HG02571 (cell line): ENCODE measurements around the gene HECTD4.
"Not testable (repeated sequence)": the region's sequence is repeated elsewhere in the genome, so short reads cannot be mapped to it uniquely, and the experiment has no call there.

Source experiments
- ATAC-seq: cut with Tn5 transposase; IDR thresholded peaks from one replicate; pipeline ENCODE4 v1.9.1; 2021; ENCODE audit warnings: mild to moderate bottlenecking, moderate library complexity; ENCODE audit not compliant: unreplicated experiment

The HECTD4 gene

DNA sequence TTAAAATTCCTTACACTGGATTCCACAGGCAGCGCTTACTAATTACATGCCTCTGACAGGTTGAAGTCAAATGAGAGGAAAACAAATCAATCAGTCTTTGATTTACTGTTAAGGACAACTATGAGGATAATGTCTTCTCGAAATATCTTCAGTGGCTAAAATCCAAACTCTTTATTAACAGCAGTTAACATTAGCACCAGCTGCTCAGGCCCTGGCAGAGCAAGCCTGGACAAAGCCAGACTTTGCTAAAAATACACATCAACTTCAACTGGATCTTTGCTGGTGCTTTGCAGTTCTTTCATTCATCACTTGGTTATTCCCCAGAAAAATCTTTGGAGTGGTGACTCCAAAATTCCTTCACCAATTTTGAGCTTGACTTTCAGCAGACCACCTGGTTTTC, 98.7 kb downstream of the HECTD4 start:
- ATAC-seq = no peak

DNA sequence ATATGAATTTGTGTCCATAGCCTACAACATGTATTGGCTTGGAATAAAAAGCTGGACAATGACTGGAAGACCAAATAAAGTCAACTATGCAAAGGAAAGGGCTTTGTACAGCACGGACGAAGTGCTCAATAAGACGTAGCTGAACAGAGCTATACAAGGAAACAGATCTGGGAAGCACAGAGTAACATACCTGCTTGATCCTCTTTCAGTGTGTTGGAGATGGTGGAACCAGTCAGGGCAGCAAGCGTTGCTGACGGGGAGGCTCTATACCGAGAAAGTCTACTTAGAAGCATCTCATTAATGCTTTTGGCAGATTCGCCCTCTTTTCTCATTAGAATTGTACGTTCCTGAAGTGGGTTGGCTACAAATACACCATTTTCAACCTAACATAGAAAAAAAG, 99.3 kb downstream of the HECTD4 start:
- ATAC-seq = no peak

DNA sequence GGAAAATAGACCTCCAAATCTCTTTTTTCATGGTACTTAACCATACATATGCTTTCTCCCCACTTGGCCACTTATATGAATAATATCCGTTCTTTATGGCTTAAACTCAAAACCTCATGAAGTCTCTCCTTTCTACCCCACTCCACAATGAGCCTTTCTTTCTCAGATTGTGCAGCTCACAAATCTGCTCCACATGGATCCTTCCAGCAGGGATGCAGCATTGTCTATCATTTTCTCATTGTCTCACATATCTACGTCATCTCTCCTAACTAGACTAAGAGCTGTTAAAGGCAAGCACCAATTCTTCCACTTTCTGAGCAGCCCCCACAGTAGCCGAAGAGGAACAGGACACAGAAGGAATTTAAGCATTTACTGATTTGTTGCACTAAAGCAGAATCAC, 106.4 kb downstream of the HECTD4 start:
- no peak for ATAC-seq

DNA sequence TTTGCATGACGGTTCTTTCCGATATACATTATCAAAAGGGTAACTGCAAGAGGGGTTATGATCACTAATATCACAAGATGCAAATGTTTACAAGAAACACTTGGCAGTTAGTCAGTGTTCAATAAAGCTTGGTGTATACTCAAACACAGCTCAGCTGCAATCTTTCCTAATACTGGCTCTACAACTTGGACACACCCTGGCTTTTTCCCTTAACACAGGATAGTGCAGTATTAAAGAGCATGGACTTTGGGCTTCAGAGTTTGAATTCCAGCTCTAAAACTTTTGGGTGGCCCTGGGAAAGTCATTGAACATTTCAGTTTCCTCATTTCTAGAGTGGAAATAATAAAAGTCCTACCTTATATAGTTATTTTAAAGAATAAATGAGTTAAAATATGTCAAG, 107.0 kb downstream of the HECTD4 start:
- ATAC-seq = no peak

DNA sequence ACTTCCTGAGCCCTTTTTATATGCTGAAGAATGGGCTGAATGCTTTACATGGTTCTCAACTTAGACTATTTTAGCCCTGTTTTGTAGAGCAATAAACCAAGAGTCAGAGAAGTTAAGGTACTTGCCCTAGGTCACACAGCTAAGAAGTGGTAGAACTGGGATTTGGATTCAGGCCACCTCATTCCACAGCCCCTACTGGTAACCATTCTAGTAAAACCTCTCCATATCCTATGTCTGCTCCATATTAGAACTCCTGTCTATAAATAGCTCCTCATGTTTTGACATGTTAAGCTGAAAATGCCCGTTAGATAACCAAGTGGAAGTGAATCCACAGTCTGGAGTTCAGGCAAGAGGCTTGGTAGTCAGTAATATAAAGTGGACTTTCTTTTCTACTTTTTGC, 111.6 kb downstream of the HECTD4 start:
- ATAC-seq = no peak

DNA sequence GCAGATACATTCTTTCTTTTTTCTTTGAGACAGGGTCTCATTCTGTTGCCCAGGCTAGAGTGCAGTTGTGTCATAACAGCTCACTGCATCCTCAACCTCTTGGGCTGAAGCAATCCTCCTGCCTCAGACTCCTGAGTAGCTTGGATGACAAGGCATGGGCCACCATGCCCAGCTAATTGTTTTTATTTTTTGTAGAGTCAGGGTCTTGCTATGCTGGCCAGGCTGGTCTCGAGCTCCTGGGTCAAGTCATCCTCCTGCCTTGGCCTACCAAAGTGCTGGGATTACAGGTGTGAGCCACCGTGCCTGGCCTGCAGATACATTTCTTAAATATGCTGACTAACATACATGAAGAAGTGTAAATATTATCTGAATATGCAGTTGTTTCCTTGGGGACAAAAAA, 115.8 kb downstream of the HECTD4 start:
- no peak for ATAC-seq

DNA sequence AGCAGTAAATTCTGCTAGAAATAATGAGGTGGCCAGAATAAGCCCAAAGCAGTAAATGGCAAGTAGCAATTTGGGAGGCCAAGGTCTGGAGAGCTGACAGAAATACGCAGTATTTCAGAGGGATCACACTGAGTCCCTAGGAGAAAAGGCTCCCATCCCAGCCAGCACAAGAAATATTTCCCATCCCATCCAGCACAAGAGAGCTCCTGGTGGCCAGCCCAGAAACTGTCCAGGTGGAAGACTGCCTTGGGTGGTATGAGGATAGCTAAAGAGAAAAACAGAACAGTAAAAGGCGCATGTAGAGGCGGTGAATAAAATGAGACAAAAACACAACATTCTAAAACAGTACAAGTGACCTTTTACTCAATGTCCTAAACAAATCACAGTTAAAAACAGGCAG, 120.7 kb downstream of the HECTD4 start:
- no peak for ATAC-seq

DNA sequence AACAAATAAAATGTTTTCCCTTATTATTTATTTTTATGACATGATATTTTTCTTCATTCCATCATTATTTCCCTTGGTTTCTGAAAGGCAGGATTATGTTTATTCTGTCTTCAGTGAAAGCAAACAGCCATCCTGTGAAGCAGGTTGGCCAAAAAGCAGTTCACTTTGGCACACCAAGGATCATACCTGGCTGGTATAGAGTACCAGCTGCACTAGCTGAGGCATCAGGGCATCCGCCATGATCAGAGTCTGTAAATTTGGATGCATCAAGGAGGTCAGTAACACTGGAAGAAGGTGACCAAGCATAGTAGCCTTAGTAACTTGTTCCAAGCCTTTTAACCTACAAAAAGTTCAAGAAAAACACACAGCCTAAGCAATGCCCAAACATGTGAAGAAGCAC, 123.3 kb downstream of the HECTD4 start:
- no peak for ATAC-seq

DNA sequence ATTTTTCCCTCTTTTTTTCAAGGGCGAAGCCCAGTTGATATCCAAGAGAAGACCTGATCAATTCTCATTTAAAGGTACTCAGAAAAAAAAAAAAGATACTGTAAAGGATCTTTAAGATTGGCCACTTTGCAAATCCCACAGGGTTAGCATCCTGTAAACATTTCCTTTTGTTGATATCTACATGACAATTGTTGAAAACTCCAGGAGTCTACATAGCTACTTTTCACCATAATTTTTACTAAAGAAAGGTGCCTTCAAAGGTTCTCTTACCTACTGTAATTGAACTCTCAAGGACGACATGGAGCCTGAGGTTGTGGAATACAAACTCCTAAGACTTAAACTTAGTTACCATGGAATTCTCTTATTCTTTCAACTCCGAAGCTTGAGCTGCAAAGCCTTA, 125.5 kb downstream of the HECTD4 start:
- no peak for ATAC-seq

DNA sequence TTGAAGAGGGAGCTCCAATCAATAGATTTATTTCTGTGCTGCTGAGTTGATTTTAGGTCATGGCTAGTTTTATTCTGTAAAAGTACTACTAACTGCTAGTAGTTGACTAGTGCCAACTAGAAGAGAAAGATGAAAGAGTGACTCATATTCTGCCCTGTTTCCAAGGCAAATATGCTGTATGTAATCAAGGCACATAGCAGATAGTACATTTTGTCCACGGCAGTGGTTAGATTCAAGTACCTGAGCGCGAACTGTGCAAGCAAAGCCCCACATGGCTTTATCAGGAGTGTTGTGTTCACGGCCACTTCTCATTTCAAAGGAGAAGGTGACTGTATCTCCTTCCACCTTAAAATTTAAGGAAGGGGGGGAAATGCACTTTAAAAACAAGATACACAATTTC, 130.0 kb downstream of the HECTD4 start:
- no peak for ATAC-seq

DNA sequence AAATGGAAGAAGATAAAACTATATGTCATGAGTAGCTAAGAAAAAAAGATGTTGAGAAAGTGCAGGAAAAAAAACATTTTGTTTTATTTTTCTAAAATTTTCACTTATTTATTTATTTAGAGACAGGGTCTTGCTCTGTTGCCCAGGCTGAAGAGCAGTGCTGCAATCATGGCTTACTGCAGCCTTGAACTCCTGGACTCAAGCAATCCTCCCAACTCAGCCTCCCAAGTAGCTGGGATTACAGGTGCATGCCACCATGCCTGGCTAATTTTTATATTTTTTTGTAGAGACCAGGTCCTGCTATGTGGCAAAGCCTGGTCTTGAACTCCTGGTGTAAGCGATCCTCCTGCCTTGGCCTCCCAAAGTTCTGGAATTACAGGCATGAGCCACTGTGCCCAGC, 137.3 kb downstream of the HECTD4 start:
- ATAC-seq = not testable (repeated sequence)

DNA sequence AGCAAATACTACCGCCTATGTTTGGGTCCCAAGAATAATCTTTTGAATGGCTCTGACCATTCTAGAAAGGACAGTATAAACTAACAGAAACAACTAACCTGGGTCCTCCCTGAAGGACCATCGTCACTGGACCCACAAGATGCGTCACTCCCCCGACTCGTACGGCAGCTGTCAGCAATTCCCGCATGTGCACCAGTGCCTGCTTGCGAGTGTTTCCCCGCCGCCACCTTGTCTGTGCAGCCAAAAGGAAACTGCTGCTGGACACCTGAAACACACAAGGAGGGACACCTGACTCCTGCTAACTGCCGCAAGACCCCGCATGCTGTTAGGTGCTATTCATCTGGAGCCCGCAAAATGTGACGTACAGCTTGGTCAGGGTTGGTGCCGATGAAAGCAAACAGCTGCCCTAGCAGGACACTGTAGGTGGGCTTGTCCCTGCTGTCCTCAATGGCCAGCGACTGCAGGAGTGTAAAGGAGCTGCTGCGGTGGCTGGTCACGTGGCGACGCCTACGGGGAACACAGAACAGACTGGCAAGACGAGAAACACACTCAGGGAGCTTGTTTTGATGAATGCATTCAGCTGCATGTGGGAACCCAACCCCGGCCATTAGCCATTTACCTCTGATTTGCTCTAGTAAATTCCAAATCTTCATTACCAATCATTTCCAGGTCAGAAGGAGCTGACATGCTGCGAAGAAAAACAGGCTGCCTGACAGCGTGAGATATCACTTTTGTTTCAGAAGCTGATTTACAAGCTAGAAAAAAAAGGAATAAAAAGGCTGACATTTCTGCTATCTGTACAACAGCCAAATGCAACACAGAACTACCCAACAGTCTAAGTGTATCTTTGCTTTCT, 138.7 kb downstream of the HECTD4 start:
- ATAC-seq = no peak

DNA sequence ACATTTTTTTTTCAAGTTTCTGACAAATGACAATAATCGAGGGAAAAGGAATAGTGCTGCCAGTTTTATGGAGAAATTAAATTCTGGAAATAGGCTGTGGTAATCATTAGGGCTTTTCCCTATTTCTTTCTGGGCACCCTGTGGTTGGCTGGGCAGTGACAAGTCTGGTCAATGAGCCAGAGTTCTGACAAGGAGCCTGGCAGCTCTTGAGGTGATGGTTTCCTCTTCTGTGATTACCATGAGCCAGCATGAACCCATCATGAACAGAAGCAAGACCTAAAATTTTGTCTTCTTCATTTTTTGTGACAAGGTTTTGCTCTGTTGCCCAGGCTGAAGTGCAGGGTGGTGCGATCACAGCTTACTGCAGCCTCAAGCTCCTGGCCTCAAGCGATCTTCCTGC, 141.1 kb downstream of the HECTD4 start:
- ATAC-seq = no peak

DNA sequence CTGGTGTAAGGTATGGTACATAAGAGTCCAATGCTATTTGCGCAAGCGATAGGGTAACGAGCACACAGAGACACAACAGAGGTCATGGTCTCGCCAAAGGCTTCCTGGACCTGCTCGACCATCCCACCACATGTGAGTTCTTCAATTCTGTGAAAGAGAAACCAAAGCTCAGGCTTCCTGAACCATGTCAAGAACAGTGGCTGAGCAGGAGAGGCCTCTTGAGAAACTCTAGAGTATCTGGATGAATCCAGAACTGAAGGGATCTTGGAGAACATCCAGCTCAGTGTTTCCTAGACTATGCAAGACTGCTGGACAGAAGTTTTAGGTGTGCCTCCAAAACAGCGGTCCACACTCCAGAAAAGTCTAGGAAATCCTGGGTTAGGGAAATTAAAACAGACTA, 142.3 kb downstream of the HECTD4 start:
- no peak for ATAC-seq

DNA sequence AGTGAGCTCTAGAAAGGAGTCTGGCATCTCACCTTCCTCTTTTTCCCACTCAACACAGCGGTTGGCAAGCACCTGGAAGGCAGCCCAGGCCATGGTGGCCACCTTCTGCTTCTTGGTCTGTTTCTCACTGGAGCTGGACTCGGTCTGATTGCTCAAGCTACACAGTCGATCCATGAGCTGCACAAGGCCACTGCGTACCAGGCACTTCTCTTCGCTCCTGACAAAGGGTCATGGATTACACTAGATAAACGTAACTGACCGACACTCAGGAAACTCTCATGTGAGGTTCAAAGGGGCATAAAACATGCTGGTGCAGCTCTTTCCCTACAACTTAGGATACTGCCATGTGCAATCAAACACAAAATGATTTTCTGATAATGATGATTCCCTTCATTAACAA, 143.2 kb downstream of the HECTD4 start:
- ATAC-seq = no peak

DNA sequence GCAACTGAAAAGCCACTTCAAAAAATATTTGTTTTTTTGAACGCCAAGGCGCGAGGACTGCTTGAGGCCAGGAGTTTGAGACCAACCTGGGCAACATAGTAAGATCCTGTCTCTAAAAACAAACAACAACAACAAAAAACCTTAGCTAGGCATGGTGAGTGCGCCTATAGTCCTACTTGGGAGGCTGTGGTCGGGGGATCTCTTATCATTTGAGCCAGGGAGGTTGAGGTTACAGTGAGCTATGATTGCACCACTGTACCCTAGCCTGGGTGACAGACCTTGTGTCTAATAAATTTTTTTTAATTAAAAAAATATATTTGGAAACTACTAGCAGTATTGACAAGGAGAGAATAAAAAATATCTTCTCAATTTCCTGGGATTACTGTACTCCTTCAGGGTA, 143.8 kb downstream of the HECTD4 start:
- ATAC-seq = no peak

DNA sequence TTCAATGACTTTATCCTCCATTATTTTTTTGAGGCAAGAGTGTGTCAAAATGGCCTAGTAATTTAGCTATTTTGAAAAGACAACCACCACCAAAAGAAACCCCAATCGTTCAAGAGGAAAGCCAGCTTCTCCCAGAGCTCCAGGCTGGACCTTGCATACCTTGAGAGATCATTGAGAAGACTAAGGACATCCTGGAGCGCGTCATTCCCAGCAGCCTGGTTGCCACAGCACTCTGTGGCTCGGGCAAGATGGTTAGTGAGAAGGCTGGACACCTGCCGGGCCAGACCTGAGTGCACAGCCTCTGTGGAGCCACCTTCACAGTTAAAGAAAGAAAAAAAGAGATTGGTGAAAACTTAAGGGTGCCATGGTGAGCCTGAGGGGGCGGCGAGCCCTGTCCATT, 145.4 kb downstream of the HECTD4 start:
- no peak for ATAC-seq

DNA sequence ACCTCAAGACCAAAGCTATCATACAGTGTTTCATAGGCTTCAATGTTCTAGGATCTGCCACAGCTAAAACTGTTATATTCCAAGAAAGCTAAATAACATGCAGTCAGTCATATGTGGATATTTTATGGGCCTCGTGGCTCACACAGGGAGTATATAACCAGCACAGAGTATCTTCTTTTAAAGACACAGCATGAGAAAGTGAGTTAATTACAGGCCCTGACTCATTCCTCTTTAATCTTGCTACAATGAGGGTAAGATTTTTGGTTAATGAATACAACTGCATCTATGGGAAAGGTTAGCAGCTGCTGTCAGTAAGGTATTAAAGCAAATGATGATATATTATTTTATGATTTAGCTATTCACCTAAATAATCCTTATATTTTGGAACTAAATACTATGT, 145.8 kb downstream of the HECTD4 start:
- no peak for ATAC-seq

DNA sequence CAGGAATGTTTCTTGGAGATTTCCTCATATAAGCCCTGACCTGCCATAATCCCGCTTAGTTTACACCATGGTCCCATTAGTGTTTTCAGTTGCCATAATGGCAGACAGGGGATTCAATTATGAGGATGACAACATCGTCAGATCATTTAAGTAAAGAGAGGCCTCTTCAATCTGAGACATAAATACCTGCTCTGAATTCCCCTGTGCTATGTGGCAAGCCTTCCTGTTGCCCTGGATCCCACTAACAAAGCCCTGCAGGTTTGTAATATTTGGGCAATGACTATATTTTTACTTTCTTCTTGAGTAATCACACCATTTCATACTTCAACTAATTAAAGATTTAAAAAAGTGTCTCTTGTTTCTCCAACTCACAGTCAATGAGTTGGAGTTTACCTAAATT, 147.9 kb downstream of the HECTD4 start:
- ATAC-seq = no peak

DNA sequence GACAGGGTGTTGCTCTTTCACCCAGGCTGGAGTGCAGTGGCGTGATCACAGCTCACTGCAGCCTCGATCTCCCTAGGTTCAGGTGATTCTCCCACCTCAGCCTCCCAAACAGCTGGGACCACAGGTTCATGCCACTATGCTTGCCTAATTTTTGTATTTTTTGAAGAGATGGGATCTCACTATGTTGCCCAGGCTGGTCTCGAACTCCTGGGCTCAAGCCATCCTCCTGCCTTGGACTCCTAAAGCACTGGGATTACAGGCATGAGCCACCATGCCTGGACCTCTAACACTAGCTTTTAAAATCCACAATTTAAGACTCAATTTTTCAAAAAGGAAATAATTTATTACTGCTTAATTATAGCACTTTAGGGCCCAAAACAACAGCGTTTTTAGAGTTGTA, 149.0 kb downstream of the HECTD4 start:
- ATAC-seq = no peak

DNA sequence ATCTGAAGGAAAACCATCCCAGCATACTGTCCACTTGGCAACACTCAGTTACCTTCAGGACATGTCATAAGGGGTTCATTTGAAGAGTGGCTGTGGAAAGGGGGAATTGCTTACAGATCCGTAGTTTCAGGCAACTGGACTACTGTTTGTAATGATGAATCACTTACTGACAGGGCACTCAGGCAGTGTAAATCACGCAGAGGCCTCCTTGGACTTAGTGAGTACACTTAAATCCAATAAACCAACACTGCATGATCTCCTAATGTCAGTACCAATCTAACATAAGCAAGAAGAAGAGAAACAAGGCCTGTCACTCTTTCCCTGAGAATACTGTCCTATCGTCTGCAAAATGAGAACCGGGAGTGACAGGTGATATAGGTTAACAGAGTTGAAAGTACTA, 152.1 kb downstream of the HECTD4 start:
- no peak for ATAC-seq

DNA sequence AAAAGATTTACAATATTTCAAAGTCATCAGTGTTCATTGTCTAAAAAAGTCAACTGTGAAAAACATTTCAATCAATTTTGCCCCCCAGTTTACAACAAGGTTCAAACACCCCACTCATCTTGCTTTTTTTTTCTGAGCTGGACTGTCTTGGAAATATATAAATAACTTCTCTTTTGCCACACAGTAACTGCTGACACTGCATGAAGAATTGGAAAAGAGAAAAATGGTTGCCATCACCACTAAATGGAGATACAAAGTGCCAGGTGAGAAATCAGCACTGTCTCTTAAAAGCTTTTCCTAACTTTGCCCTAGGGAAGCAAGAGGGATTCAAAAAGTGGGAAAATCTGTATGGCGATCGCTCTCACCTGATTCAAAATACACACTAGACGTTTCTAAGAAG, 155.5 kb downstream of the HECTD4 start:
- no peak for ATAC-seq

DNA sequence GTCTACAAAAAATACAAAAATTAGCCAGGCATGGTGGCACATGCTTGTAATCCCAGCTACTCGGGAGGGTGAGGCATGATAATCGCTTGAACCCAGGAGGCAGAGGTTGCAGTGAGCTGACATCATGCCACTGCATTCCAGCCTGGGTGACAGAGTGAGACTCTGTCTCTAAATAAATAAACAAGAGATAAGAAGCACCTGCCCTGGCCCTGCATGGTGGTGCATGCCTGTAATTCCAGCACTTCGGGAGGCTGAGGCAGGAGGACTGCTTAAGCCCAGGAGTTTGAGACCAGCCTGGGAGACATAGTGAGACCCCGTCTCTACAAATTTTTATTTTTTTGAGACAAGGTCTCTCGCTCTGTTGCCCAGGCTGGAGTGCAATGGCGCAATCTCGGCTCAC, 161.6 kb downstream of the HECTD4 start:
- ATAC-seq = not testable (repeated sequence)
